A673 (cell line): ENCODE results near the gene NUPR2. TPM values are rescaled to one million over a fixed set of nuclear protein-coding genes. Genes with fewer than 3 reads are reported as not detected.
"Not testable (repeated sequence)": the region's sequence is repeated elsewhere in the genome, so short reads cannot be mapped to it uniquely, and the experiment has no call there.

Experiments
- BruUV-seq: library from RNA; stranded (reverse); fragments of 400-500 nt; replicated peaks from 2 replicates; lab custom pipeline; 2021; lab: Mats Ljungman, UMichigan
- CTCF ChIA-PET: fragments of 300-600 bp; sonication (Branson Sonifier 250); formaldehyde crosslinking; loops from one replicate; lab custom pipeline; 2022; ENCODE audit warnings: antibody characterized with exemption; lab: Charles Lee
- POLR2A ChIA-PET: fragments of 300-600 bp; sonication (Branson Sonifier 250); formaldehyde crosslinking; loops from one replicate; lab custom pipeline; 2022; ENCODE audit warnings: antibody characterized with exemption; ENCODE audit not compliant: low non-redundant PET; lab: Charles Lee
- DNase-seq: peaks from one replicate; pipeline ENCODE4 v3.0.0-alpha.2; 2015; ENCODE audit warnings: low spot score
- H3K27ac ChIP-seq: fragments of 200-600 bp; sonication (generic); 2 replicates; pipeline ENCODE4 v1.5.1; 2016; ENCODE audit warnings: mixed run types, low read depth, mild to moderate bottlenecking, mixed read lengths, antibody characterized with exemption, low read length; ENCODE audit not compliant: poor library complexity, severe bottlenecking
- H3K27me3 ChIP-seq: fragments of 200-600 bp; sonication (generic); replicated peaks from 2 replicates; pipeline ENCODE4 v1.6.1; 2017; ENCODE audit warnings: mixed run types, low read depth, mild to moderate bottlenecking, mixed read lengths, antibody characterized with exemption, low read length; ENCODE audit not compliant: insufficient read depth, poor library complexity
- H3K36me3 ChIP-seq: fragments of 200-600 bp; sonication (generic); 2 replicates; pipeline ENCODE4 v1.6.1; 2016; ENCODE audit warnings: mixed run types, mild to moderate bottlenecking, mixed read lengths, antibody characterized with exemption, low read length; ENCODE audit not compliant: insufficient read depth, poor library complexity, severe bottlenecking
- H3K4me1 ChIP-seq: fragments of 200-600 bp; sonication (generic); 2 replicates; pipeline ENCODE4 v1.6.1; 2017; ENCODE audit warnings: mixed run types, mild to moderate bottlenecking, mixed read lengths, antibody characterized with exemption, low read length; ENCODE audit not compliant: insufficient read depth, poor library complexity, severe bottlenecking
- H3K4me3 ChIP-seq: fragments of 200-600 bp; sonication (generic); 2 replicates; pipeline ENCODE4 v1.5.1; 2016; ENCODE audit warnings: low read depth, mixed run types, mild to moderate bottlenecking, mixed read lengths, low read length; ENCODE audit not compliant: poor library complexity, severe bottlenecking
- H3K9me3 ChIP-seq: fragments of 200-600 bp; sonication (generic); 2 replicates; pipeline ENCODE4 v1.6.1; 2016; ENCODE audit warnings: mixed run types, low read depth, mild to moderate bottlenecking, mixed read lengths, antibody characterized with exemption, low read length; ENCODE audit not compliant: poor library complexity, severe bottlenecking
- CTCF ChIP-seq: fragments of 300-800, 200-600 bp; sonication (generic); conservative IDR thresholded peaks from 2 replicates; pipeline ENCODE4 v1.5.1; 2017; ENCODE audit warnings: low read depth, mild to moderate bottlenecking, antibody characterized with exemption, low read length, moderate library complexity, mixed read lengths
- EZH2 ChIP-seq: fragments of 200-600 bp; sonication (generic); IDR thresholded peaks from 2 replicates; pipeline ENCODE4 v1.6.1; 2017; ENCODE audit warnings: borderline replicate concordance, low read depth, mild to moderate bottlenecking, mixed read lengths, antibody characterized with exemption, low read length; ENCODE audit not compliant: poor library complexity, severe bottlenecking
- intact Hi-C: fragments of 100-400 bp; cut with micrococcal nuclease; formaldehyde crosslinking; loops from one replicate; pipeline ENCODE4 v1.10.0; 2022; ENCODE audit not compliant: unreplicated experiment
- total RNA-seq: library from RNA; stranded (reverse); gene quantifications from 2 replicates; pipeline ENCODE4 v1.2.3, GENCODE V29; 2021

NUPR2 gene
- total RNA-seq, 1 experiment from 2014 or later, result not detected

DNA sequence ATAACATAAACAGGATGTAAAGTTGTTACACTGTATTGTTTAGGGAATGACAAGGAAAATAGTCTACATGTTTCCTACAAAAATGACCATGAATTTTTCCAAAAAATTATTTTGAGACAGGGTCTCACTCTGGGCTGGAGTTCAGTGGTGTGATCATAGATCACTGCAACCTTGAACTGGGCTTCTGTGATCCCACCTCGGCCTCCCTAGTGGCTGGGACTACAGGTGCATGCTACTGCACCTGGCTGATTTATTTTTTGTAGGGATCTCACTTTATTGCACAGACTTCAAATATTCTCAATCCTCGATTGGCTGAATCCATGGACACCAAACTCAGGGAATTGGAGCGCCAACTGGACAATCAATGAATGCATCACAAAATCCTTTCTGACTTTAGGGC is 16.6 kb downstream of the NUPR2 start:
- no peak for DNase-seq
- Histone ChIP-seq H3K4me3 (no peak overlapping the region), H3K27ac (no peak overlapping the region), H3K27me3 (no peaks in the 10 kb centered on the region), H3K4me1 (no peaks in the 10 kb centered on the region), H3K36me3 (peaks cover 56% of the 10 kb centered on the region), H3K9me3 (no peaks in the 10 kb centered on the region)
- intact Hi-C loops, result no loop called here
- TF ChIP-seq EZH2 (no peak), CTCF (no peak)
- no TSS peak for BruUV-seq
- ChIA-PET POLR2A (no interaction called here), CTCF (no interaction called here)

DNA sequence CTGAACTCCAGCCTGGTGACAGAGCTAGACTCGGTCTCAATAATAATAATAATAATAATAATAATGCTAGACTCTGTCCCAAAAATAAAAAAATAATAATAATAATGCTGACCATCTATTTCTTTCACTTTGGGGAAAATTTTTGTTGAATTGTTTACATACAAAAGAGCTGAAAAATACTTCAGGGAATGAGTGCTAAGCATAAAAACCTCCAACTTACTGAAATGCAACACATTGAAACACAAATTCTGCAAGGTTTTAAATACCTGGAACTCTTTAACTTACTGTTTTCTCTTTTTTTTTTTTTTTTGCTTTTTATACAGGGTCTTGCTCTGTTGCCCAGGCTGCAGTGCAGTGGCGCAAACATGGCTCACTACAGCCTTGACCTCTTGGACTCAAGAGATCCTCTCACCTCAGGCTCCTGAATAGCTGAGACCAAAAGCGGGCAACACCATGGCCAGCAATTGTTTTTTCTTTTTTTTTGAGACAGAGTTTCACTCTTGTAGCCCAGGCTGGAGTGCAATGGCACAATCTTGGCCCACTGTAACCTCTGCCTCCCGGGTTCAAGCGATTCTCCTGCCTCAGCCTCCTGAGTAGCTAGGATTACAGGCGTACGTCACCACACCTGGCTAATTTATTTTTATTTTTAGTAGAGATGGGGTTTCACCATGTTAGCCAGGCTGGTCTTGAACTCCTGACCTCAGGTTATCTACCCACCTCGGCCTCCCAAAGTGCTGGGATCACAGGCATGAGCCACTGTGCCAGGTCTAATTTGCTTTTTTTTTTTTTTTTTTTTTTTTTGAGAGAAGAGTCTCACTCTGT is 17.8 kb downstream of the NUPR2 start:
- BruUV-seq, H3K9me3 ChIP-seq, H3K27ac ChIP-seq, intact Hi-C loops, H3K4me3 ChIP-seq, DNase-seq, H3K4me1 ChIP-seq, POLR2A ChIA-PET, H3K27me3 ChIP-seq, CTCF ChIA-PET: not testable (repeated sequence)
- H3K36me3 ChIP-seq, result peaks cover 43% of the 10 kb centered on the region

- CTCF ChIA-PET, result no interaction called here
- no TSS peak for BruUV-seq
These were observed 18.5 kb downstream of the NUPR2 start for GRCh38 chr7:56097700-56098099.

More at GRCh38 chr7:56097700-56098099, 18.5 kb downstream of the NUPR2 start:
- Histone ChIP-seq H3K4me1 (no peaks in the 10 kb centered on the region), H3K27me3 (no peaks in the 10 kb centered on the region), H3K4me3 (no peak overlapping the region), H3K9me3 (no peaks in the 10 kb centered on the region), H3K36me3 (peaks cover 36% of the 10 kb centered on the region), H3K27ac (no peak overlapping the region)
- POLR2A ChIA-PET, result no interaction called here
- intact Hi-C loops, result no loop called here
- TF ChIP-seq CTCF (no peak), EZH2 (no peak)
- DNase-seq, result no peak
